ENCODE results near the gene NID2.

NID2 gene

DNA sequence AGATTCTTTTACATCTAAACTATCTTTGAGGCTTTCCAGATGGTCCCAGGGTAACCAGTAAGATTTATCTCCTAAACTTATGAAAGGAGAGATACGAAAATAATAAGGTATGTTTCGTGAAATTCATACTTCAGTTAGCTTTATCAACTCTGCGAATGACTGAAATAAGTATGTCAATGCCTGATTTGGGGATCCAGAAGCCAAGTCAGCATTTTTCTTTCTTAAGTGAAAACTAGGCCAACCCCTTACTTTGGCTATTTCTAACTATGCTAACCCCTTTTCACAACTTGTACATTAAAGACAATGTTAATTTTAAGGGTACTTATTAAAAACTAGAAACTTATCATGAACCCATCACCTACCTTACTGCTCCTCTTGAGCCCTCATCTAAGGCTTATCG lies 26.9 kb upstream of the NID2 start:
- TF ChIP-seq RAD21 (IDR thresholded peaks at IDR 0.05; ENCODE audit: low read depth), result no peak
- no peak for TF ChIP-seq EGR1 (IDR thresholded peaks at IDR 0.05)
- TF ChIP-seq TEAD4 (IDR thresholded peaks at IDR 0.05), result no peak
- no peak for TF ChIP-seq TCF12 (IDR thresholded peaks at IDR 0.05; ENCODE audit: low read depth)
- no peak for TF ChIP-seq EP300 (IDR thresholded peaks at IDR 0.05; ENCODE audit: borderline replicate concordance)
- TF ChIP-seq, protein P1, sequence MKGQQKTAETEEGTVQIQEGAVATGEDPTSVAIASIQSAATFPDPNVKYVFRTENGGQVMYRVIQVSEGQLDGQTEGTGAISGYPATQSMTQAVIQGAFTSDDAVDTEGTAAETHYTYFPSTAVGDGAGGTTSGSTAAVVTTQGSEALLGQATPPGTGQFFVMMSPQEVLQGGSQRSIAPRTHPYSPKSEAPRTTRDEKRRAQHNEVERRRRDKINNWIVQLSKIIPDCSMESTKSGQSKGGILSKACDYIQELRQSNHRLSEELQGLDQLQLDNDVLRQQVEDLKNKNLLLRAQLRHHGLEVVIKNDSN (IDR thresholded peaks at IDR 0.05), result no peak
- TF ChIP-seq NFIC (IDR thresholded peaks at IDR 0.05), result no peak
- no peak for TF ChIP-seq ZBTB7A (IDR thresholded peaks at IDR 0.05; ENCODE audit: low read depth)
- TF ChIP-seq, protein P2, sequence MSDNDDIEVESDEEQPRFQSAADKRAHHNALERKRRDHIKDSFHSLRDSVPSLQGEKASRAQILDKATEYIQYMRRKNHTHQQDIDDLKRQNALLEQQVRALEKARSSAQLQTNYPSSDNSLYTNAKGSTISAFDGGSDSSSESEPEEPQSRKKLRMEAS (IDR thresholded peaks at IDR 0.05), result no peak
- no peak for TF ChIP-seq CREB1 (IDR thresholded peaks at IDR 0.05; ENCODE audit: low read depth)
- no peak for TF ChIP-seq CEBPB (IDR thresholded peaks at IDR 0.05)

DNA sequence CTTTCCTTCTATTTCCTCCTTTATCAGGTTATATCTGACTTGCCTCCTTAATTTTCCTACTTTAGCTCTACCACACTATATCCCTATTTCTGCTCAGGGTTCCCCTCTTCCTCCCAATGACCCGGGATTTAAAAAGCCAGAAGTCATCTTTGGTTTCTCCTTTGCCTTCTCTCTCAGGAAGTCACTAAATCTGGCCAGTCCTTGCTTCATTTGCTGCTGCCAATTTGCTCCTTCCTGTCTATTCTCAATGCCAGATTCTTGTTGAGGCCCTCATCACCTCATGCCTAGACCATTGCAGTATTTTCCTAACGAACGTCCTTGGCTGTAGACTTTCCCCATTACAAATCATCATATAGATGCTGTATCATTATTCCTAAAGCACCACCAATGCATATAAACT lies 26.5 kb upstream of the NID2 start:
- TF ChIP-seq TCF12 (IDR thresholded peaks at IDR 0.05; ENCODE audit: low read depth), result no peak
- no peak for TF ChIP-seq FOXM1 (IDR thresholded peaks at IDR 0.05; ENCODE audit: borderline replicate concordance, low read depth)
- no peak for TF ChIP-seq ZBTB7A (IDR thresholded peaks at IDR 0.05; ENCODE audit: low read depth)
- no peak for TF ChIP-seq NFIC (IDR thresholded peaks at IDR 0.05)
- TF ChIP-seq EP300 (IDR thresholded peaks at IDR 0.05; ENCODE audit: borderline replicate concordance), result no peak
- TF ChIP-seq CREB1 (IDR thresholded peaks at IDR 0.05; ENCODE audit: low read depth), result no peak
- TF ChIP-seq, protein P1 (IDR thresholded peaks at IDR 0.05), result no peak

DNA sequence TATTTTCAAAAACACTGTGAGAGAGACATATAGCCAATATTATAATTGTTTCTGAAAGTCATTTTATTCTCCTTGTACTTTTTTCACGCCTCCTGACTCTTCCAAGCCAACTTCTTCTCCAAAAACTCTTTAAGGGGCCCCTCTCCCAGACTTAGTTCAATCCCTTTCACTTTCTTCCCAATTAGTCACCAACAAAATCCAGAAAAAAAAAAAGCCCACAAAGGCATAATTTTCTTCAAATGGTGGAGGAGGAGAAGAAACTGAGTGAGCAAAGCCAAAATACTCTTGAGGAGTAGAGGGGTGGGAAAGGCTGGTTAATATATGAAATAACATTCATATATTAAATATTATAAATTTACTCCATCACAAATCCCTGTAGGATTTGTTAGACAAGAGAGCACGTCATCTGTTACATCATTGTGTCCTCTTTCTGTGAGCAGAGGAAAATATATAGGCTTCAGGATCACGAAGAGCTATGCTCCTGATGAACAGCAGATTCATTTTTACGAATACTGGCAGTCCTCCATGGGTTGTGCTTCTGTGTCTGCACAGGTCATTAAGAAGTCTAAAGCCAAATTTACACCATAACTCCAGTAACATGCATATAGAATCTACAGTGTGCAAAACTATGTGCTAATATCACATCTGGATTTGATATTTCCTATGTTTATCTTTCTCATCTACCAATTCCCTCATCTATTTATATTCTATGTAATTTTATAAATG lies 25.9 kb upstream of the NID2 start:
- TF ChIP-seq, protein P3, sequence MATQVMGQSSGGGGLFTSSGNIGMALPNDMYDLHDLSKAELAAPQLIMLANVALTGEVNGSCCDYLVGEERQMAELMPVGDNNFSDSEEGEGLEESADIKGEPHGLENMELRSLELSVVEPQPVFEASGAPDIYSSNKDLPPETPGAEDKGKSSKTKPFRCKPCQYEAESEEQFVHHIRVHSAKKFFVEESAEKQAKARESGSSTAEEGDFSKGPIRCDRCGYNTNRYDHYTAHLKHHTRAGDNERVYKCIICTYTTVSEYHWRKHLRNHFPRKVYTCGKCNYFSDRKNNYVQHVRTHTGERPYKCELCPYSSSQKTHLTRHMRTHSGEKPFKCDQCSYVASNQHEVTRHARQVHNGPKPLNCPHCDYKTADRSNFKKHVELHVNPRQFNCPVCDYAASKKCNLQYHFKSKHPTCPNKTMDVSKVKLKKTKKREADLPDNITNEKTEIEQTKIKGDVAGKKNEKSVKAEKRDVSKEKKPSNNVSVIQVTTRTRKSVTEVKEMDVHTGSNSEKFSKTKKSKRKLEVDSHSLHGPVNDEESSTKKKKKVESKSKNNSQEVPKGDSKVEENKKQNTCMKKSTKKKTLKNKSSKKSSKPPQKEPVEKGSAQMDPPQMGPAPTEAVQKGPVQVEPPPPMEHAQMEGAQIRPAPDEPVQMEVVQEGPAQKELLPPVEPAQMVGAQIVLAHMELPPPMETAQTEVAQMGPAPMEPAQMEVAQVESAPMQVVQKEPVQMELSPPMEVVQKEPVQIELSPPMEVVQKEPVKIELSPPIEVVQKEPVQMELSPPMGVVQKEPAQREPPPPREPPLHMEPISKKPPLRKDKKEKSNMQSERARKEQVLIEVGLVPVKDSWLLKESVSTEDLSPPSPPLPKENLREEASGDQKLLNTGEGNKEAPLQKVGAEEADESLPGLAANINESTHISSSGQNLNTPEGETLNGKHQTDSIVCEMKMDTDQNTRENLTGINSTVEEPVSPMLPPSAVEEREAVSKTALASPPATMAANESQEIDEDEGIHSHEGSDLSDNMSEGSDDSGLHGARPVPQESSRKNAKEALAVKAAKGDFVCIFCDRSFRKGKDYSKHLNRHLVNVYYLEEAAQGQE (IDR thresholded peaks at IDR 0.05; ENCODE audit: low read depth), result no peak
- no peak for TF ChIP-seq CEBPB (IDR thresholded peaks at IDR 0.05)
- no peak for TF ChIP-seq ZBTB7A (IDR thresholded peaks at IDR 0.05; ENCODE audit: low read depth)
- no peak for TF ChIP-seq YY1 (IDR thresholded peaks at IDR 0.05; ENCODE audit: low read depth)
- no peak for TF ChIP-seq RAD21 (IDR thresholded peaks at IDR 0.05; ENCODE audit: low read depth)
- TF ChIP-seq, protein P1 (IDR thresholded peaks at IDR 0.05), result no peak
- no peak for TF ChIP-seq TCF12 (IDR thresholded peaks at IDR 0.05; ENCODE audit: low read depth)
- TF ChIP-seq EP300 (IDR thresholded peaks at IDR 0.05; ENCODE audit: borderline replicate concordance), result no peak

DNA sequence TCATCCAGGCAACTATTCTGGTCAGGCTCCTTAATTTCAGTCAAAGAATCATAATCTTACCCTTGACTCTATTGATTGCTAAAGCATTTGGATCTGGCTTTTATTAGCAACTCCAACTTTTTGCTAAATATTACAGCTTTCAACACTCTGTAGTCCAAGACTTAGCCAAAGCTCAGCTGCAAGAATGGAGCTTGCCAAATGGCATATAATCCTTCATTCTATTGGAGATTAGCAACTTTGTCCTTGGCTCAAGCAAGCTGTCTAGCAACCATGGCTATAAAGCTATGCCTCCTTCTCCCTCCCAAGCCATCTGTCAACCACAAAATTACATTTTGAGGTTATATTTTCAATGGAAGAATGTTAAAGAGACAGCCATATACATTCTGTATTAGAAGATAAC lies 23.1 kb upstream of the NID2 start:
- TF ChIP-seq, protein P2 (IDR thresholded peaks at IDR 0.05), result no peak
- TF ChIP-seq, protein P3 (IDR thresholded peaks at IDR 0.05; ENCODE audit: low read depth), result no peak
- TF ChIP-seq TAF1 (IDR thresholded peaks at IDR 0.05; ENCODE audit: low read depth), result no peak
- no peak for TF ChIP-seq EGR1 (IDR thresholded peaks at IDR 0.05)
- TF ChIP-seq YY1 (IDR thresholded peaks at IDR 0.05; ENCODE audit: low read depth), result no peak
- no peak for TF ChIP-seq NFIC (IDR thresholded peaks at IDR 0.05)

DNA sequence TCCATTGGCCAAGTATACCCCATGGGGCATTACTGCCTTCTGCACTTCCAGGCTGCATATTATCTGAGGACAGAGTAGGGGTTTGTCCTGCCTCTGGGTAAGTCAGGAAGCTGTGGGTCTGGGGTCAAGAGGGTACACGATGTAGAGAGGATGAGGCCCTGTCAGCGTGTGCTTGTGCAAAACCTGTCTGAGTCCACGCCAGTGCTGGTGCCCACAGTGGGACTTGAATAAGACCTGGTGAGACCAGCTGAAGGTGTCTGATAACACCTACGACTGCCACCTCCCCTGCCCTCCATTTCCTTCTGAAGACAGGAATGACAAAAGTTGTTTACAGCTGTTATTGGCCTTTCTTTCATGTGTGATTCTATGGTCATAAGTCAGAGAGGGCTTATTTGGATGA lies 22.1 kb upstream of the NID2 start:
- TF ChIP-seq, protein P2 (IDR thresholded peaks at IDR 0.05), result no peak
- TF ChIP-seq TEAD4 (IDR thresholded peaks at IDR 0.05) (no peak), ZBTB7A (IDR thresholded peaks at IDR 0.05; ENCODE audit: low read depth) (no peak), YY1 (IDR thresholded peaks at IDR 0.05; ENCODE audit: low read depth) (no peak), CEBPB (IDR thresholded peaks at IDR 0.05) (no peak)

DNA sequence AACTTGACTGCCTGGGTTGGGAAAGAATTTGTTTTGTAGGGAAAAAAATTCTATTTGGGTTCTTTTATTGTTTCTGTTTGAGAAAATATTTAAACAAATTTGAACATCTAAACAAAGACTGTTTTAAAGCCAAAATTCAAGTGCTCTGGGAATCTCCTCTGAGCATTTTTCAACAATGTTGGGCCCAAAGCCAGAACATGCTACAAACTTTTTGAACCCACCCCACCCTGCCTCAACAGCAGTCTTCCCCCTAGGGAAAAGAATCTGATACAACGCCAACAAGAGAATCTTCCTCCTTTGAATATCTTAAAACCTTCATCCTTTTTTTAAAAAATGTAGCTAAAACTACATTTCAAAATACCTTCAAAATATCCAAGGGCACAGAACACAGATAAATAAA lies 20.4 kb upstream of the NID2 start:
- TF ChIP-seq RAD21 (IDR thresholded peaks at IDR 0.05; ENCODE audit: low read depth) (no peak), FOXM1 (IDR thresholded peaks at IDR 0.05; ENCODE audit: borderline replicate concordance, low read depth) (no peak), EP300 (IDR thresholded peaks at IDR 0.05; ENCODE audit: borderline replicate concordance) (no peak), CEBPB (IDR thresholded peaks at IDR 0.05) (no peak), EGR1 (IDR thresholded peaks at IDR 0.05) (no peak), TAF1 (IDR thresholded peaks at IDR 0.05; ENCODE audit: low read depth) (no peak), CREB1 (IDR thresholded peaks at IDR 0.05; ENCODE audit: low read depth) (no peak), NFIC (IDR thresholded peaks at IDR 0.05) (no peak), ZBTB7A (IDR thresholded peaks at IDR 0.05; ENCODE audit: low read depth) (no peak), TCF12 (IDR thresholded peaks at IDR 0.05; ENCODE audit: low read depth) (no peak), YY1 (IDR thresholded peaks at IDR 0.05; ENCODE audit: low read depth) (no peak), TEAD4 (IDR thresholded peaks at IDR 0.05) (no peak)
- TF ChIP-seq, protein P1 (IDR thresholded peaks at IDR 0.05), result no peak
- TF ChIP-seq, protein P3 (IDR thresholded peaks at IDR 0.05; ENCODE audit: low read depth), result no peak
- TF ChIP-seq, protein P2 (IDR thresholded peaks at IDR 0.05), result no peak

Data from Ishikawa (cell line).